Measurements from ENCODE around the gene AADAT.

- TF ChIP-seq, protein P1, sequence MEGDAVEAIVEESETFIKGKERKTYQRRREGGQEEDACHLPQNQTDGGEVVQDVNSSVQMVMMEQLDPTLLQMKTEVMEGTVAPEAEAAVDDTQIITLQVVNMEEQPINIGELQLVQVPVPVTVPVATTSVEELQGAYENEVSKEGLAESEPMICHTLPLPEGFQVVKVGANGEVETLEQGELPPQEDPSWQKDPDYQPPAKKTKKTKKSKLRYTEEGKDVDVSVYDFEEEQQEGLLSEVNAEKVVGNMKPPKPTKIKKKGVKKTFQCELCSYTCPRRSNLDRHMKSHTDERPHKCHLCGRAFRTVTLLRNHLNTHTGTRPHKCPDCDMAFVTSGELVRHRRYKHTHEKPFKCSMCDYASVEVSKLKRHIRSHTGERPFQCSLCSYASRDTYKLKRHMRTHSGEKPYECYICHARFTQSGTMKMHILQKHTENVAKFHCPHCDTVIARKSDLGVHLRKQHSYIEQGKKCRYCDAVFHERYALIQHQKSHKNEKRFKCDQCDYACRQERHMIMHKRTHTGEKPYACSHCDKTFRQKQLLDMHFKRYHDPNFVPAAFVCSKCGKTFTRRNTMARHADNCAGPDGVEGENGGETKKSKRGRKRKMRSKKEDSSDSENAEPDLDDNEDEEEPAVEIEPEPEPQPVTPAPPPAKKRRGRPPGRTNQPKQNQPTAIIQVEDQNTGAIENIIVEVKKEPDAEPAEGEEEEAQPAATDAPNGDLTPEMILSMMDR (conservative IDR thresholded peaks at IDR 0.05; ENCODE audit: low read length), result no peak
- TF ChIP-seq EZH2phosphoT487 (IDR thresholded peaks at IDR 0.05; ENCODE audit: borderline replicate concordance, low read depth, low read length), result no peak
Measured at GRCh38 chr4:170030121-170030520, 59.6 kb downstream of the AADAT start.
